GM12864 (cell line): Measurements from ENCODE around the gene HOXA3.
A peak's percentile ranks its signal among the peaks of the same experiment; 100 is the strongest.

Experiments used
- DNase-seq: peaks from one replicate; pipeline ENCODE4 v3.0.0-alpha.2; 2011; ENCODE audit warnings: low read depth
- H3K4me3 ChIP-seq: 2 replicates; pipeline ENCODE4 v1.5.1; 2011; ENCODE audit warnings: mild to moderate bottlenecking, low read depth, low read length, control low read depth
- TF ChIP-seq, protein P1 (sequence below): IDR thresholded peaks from 2 replicates; pipeline ENCODE4 v1.5.1; 2011; ENCODE audit warnings: low read depth, mild to moderate bottlenecking, moderate library complexity, low read length, control low read depth, inconsistent platforms; ENCODE audit errors: missing control alignments

The HOXA3 gene

DNA sequence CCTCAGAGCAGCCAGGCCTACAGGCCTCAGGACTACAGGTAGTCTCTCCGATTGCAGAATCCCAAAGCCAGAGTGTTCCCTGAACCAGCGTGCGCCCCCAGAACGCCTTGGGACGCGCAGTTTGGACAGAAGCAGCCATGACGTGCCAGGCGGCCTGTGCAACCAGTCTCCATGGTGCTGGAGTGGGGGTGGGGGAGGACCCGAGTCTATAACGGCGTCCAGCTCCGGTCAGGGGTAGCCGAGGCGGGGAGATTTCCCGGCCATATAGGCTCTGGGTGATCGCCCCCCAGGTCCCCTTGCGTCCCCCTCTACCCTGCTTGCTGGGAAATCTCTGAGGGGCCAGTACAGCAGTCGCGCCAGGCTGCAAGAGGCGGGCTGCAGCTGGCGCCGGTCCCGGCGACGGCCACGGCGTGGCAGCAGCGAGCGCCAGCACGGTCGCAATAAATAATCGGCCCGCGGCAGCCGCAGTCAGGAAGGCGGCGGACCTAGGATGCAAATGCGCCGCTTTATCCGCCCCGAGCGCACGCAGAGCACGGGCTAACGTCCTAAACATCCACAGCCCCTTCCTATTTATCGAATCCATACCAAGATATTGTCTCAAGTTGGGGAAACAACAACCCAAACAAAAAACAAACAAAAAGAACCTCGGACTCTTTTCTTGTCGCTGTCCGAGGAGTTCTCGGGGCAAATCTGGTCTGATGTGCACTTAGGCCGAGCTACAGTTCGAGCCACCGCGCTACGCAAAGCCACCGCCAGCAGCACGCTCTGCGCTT lies 1.6 kb downstream of the HOXA3 start:
- peak overlapping the region; percentile 1 for H3K4me3 ChIP-seq
- TF ChIP-seq, protein P1, sequence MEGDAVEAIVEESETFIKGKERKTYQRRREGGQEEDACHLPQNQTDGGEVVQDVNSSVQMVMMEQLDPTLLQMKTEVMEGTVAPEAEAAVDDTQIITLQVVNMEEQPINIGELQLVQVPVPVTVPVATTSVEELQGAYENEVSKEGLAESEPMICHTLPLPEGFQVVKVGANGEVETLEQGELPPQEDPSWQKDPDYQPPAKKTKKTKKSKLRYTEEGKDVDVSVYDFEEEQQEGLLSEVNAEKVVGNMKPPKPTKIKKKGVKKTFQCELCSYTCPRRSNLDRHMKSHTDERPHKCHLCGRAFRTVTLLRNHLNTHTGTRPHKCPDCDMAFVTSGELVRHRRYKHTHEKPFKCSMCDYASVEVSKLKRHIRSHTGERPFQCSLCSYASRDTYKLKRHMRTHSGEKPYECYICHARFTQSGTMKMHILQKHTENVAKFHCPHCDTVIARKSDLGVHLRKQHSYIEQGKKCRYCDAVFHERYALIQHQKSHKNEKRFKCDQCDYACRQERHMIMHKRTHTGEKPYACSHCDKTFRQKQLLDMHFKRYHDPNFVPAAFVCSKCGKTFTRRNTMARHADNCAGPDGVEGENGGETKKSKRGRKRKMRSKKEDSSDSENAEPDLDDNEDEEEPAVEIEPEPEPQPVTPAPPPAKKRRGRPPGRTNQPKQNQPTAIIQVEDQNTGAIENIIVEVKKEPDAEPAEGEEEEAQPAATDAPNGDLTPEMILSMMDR: peak; percentile 84
- DNase-seq: no peak

- TF ChIP-seq, protein P1: no peak
- H3K4me3 ChIP-seq: no peak overlapping the region
- no peak for DNase-seq
Measured at GRCh38 chr7:27149842-27150567, 2.4 kb downstream of the HOXA3 start.

DNA sequence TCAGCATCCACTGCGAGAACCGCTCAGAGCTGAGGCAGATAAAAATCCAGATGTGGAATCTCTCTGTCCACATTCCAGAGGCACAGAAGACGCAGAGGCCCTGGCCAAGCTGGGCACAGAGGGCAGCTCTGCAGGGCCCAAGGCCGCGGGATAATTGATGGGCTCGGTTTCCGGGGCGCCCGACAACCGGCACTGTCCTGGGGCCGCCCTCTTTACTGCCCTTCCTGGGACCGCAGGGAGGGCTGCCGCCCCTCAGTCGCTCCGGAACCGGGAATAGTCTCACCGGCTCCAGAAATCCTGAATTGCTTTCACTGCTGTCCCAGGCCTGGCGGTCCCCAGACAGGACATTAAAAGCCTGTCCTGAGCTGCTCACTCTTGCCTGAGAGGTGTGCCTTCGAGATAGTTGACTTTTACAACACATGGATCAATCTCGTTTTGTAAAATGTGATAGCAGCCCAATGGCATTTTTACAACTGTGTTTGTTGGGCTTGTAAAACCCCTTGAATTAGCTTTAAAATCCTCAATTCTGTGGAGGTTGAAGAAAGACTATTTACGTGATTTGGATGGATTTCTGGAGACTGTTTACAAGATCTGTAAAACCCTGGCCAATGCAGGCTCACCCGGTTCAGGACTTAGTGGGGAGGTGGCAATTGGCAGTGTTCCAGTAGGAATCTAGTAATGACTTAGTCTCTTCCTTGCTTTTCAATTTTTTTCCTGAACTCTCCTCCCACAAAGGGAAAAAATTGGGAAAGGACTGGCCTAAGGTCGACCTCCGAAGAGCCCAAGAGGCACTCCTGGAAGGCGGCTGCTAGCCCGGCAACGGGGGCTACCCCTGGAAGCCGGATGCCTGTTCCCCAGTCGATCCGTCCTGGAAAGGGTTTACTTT lies 3.4 kb downstream of the HOXA3 start:
- no peak for DNase-seq
- TF ChIP-seq, protein P1: no peak
- H3K4me3 ChIP-seq: no peak overlapping the region

- TF ChIP-seq, protein P1: no peak
- H3K4me3 ChIP-seq: no peak overlapping the region
- DNase-seq: no peak
Measured at GRCh38 chr7:27148031-27148755, 4.2 kb downstream of the HOXA3 start.

GRCh38 chr7:27147199-27148030 lies 5.0 kb downstream of the HOXA3 start, which contains the start of gene HOXA6:
Gene HOXA6, minus strand, starts transcription at chr7:27147774. Its CDS starts 25 bp downstream, at chr7:27147749.
- no peak within 1 kb of the TSS for H3K4me3 ChIP-seq
- no peak for DNase-seq
- TF ChIP-seq, protein P1: no peak
